ENCODE measurements around the gene LUC7L.

GRCh38 chr16:240559-240958 lies 11.3 kb upstream of the LUC7L start:
- no peak for TF ChIP-seq EZH2phosphoT487 (IDR thresholded peaks at IDR 0.05; ENCODE audit: low read depth)
- no peak for TF ChIP-seq CTCF (IDR thresholded peaks at IDR 0.05; ENCODE audit: low read depth, low read length)
